Measurements from ENCODE around the gene TLR10. TPM values are rescaled to one million over a fixed set of nuclear protein-coding genes. Genes with fewer than 3 reads are reported as not detected.

TLR10 gene
- total and polyA plus RNA-seq, 9 of the 15 experiments (the other 6 are each of a cell fraction or from before 2014, with no cell fraction given): 0.03 to 0.05 TPM; not detected in 7

DNA sequence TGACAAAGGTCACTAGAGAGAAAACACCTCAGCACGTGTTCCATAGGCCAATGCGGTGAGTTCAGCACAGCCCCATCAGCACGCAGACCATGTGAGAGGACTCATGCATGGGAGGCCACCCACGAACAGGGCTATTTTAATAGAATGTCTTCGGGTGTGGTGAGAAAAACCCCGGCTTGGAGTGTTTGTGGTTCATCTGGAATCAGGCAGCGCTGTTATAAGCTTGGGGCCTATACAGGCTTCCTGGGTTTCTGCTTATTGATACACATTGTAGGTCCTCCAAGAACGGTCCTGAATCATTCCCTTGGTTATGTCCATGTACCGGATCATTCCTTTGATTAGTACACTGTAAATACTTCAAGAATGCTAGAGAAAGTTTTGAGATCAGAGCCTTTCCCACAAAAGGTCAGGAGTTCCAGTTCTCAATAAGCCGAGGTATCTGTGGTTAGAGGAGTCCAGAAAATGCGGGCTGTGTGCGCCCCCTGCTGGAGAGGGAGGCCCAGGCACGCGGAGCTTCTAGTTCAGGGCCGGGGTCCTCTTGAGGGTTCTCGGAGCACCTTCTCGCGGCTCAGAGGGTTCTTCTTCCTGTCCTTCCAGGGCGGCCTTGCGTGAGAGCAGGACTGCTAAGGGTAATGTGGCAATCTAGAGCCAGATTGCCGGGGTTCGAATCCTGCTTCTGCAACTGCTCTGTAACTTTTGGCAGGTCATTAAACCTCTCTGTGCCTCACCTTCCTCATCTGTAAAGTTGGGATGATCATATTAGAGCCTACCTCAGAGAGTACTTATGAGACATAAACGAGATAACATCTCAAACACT, 51.8 kb downstream of the TLR10 start:
- Histone ChIP-seq H3K36me3 (ENCODE audit: control insufficient read depth, insufficient read depth, low read length) (no peaks in the 10 kb centered on the region), H3K4me2 (ENCODE audit: insufficient read depth, low read length) (peak overlapping the region; percentile 43), H3K9ac (ENCODE audit: insufficient read depth in 1 of 2, low read depth in 2 of 2, low read length in 2 of 2) (no peak overlapping the region), H3K27ac (ENCODE audit: extremely low read depth, low read depth, low read length) (no peak overlapping the region), H3K27me3 (ENCODE audit: control insufficient read depth in 2 of 2, insufficient read depth in 2 of 2, low read length in 2 of 2) (no peaks in the 10 kb centered on the region), H3K4me3 (no peak overlapping the region), H3K4me1 (replicated peaks in 1 of 2; ENCODE audit: control insufficient read depth in 2 of 2, insufficient read depth in 2 of 2, low read length in 2 of 2) (peaks cover 0 to 2% of the 10 kb centered on the region in 2 experiments; a peak in 3 of 5 replicates), H3K79me2 (ENCODE audit: control insufficient read depth, insufficient read depth, low read length) (no peaks in the 10 kb centered on the region), H2AFZ (ENCODE audit: low read depth, low read length) (peak overlapping the region; percentile 81), H3K9me1 (ENCODE audit: control insufficient read depth, insufficient read depth, low read length) (no peaks in the 10 kb centered on the region), H4K20me1 (replicated peaks; ENCODE audit: control insufficient read depth, insufficient read depth, low read length) (no peaks in the 10 kb centered on the region), H3K9me3 (replicated peaks; ENCODE audit: control insufficient read depth, insufficient read depth, low read depth, low read length) (peaks cover 6% of the 10 kb centered on the region)
- intact Hi-C loops (cut with micrococcal nuclease) (loop anchor here (1.0 to 2.0 kb wide), 4 partner anchors 213 to 669 kb away; no protein-coding TSS in a partner anchor), in situ Hi-C loops (cut with MboI) (loop anchor here (5.0 kb wide), 4 partner anchors 54 to 914 kb away; no protein-coding TSS in a partner anchor)
- ChIA-PET CTCF (ENCODE audit: low intra/inter-chr PET ratio) (interaction anchor here (0.6 to 2.9 kb wide), 7 partner anchors 9 to 928 kb away, joined by 3 to 20 read pairs (median 5); no protein-coding TSS in a partner anchor), POLR2A (interaction anchor here (0.5 to 1.2 kb wide), 6 partner anchors 9 to 551 kb away, joined by 3 to 4 read pairs (median 3); no protein-coding TSS in a partner anchor)
- BruUV-seq (replicated peaks): no TSS peak
- ATAC-seq (peak; percentile 98), FAIRE-seq (peak; percentile 86), DNase-seq (ENCODE audit: extremely low read depth in 1 of 4, low spot score in 3 of 4) (peak; percentile 75 to 87 (median 84))
- 22% methylated on average over 23 of the region's 23 CpGs for WGBS (ENCODE audit: insufficient coverage, low coverage, missing lambda C conversion rate)
- TF ChIP-seq MYC (IDR thresholded peaks at IDR 0.05; ENCODE audit: low read depth, low read length) (peak; percentile 48; the same call in 1 of the 2 replicates), MYC (CRISPR knock-in tag; IDR thresholded peaks at IDR 0.05; ENCODE audit: borderline replicate concordance, low read depth) (no peak), SMC3 (conservative IDR thresholded peaks at IDR 0.05; ENCODE audit: insufficient read depth, low read depth, low read length) (peak; percentile 95), ZNF121 (CRISPR knock-in tag; conservative IDR thresholded peaks at IDR 0.05) (no peak), CBFB (CRISPR knock-in tag; IDR thresholded peaks at IDR 0.05) (peak; percentile 91), TEAD1 (CRISPR knock-in tag; IDR thresholded peaks at IDR 0.05) (peak in 1 of 2 experiments; percentile 64; a peak in 1 of 4 replicates), STAG1 (CRISPR knock-in tag; IDR thresholded peaks at IDR 0.05; ENCODE audit: borderline replicate concordance) (peak; percentile 98; the same call in 1 of the 2 replicates), CHD4 (IDR thresholded peaks at IDR 0.05; ENCODE audit: insufficient read depth, insufficient replicate concordance, low read depth, low read length, poor library complexity, severe bottlenecking) (peak; percentile 35), L3MBTL2 (IDR thresholded peaks at IDR 0.05) (peak; percentile 38; the same call in 1 of the 2 replicates)
- TF ChIP-seq, protein P1, sequence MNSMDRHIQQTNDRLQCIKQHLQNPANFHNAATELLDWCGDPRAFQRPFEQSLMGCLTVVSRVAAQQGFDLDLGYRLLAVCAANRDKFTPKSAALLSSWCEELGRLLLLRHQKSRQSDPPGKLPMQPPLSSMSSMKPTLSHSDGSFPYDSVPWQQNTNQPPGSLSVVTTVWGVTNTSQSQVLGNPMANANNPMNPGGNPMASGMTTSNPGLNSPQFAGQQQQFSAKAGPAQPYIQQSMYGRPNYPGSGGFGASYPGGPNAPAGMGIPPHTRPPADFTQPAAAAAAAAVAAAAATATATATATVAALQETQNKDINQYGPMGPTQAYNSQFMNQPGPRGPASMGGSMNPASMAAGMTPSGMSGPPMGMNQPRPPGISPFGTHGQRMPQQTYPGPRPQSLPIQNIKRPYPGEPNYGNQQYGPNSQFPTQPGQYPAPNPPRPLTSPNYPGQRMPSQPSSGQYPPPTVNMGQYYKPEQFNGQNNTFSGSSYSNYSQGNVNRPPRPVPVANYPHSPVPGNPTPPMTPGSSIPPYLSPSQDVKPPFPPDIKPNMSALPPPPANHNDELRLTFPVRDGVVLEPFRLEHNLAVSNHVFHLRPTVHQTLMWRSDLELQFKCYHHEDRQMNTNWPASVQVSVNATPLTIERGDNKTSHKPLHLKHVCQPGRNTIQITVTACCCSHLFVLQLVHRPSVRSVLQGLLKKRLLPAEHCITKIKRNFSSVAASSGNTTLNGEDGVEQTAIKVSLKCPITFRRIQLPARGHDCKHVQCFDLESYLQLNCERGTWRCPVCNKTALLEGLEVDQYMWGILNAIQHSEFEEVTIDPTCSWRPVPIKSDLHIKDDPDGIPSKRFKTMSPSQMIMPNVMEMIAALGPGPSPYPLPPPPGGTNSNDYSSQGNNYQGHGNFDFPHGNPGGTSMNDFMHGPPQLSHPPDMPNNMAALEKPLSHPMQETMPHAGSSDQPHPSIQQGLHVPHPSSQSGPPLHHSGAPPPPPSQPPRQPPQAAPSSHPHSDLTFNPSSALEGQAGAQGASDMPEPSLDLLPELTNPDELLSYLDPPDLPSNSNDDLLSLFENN (IDR thresholded peaks at IDR 0.05; ENCODE audit: low read depth in 2 of 2, low read length in 2 of 2): peak in 1 of 2 experiments; percentile 50; a peak in 1 of 4 replicates
- TF ChIP-seq, protein P2, sequence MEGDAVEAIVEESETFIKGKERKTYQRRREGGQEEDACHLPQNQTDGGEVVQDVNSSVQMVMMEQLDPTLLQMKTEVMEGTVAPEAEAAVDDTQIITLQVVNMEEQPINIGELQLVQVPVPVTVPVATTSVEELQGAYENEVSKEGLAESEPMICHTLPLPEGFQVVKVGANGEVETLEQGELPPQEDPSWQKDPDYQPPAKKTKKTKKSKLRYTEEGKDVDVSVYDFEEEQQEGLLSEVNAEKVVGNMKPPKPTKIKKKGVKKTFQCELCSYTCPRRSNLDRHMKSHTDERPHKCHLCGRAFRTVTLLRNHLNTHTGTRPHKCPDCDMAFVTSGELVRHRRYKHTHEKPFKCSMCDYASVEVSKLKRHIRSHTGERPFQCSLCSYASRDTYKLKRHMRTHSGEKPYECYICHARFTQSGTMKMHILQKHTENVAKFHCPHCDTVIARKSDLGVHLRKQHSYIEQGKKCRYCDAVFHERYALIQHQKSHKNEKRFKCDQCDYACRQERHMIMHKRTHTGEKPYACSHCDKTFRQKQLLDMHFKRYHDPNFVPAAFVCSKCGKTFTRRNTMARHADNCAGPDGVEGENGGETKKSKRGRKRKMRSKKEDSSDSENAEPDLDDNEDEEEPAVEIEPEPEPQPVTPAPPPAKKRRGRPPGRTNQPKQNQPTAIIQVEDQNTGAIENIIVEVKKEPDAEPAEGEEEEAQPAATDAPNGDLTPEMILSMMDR (IDR thresholded peaks at IDR 0.05 in 2 of 3, conservative IDR thresholded peaks at IDR 0.05 in 1 of 3; ENCODE audit: insufficient read depth in 2 of 3, low read depth in 1 of 3, low read length in 3 of 3): peak; percentile 86 to 96 (median 88)
- TF ChIP-seq, protein P3, sequence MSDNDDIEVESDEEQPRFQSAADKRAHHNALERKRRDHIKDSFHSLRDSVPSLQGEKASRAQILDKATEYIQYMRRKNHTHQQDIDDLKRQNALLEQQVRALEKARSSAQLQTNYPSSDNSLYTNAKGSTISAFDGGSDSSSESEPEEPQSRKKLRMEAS (CRISPR knock-in tag; IDR thresholded peaks at IDR 0.05): peak; percentile 33; the same call in 1 of the 2 replicates

Data from K562 (cell line).